ENCODE data around the gene DOCK1. TPM values are rescaled to one million over a fixed set of nuclear protein-coding genes. Genes with fewer than 3 reads are reported as not detected.

DOCK1 gene
- total RNA-seq, 6 experiments from 2014 or later, result 50.6 to 59.9 (median 54.7) TPM

DNA sequence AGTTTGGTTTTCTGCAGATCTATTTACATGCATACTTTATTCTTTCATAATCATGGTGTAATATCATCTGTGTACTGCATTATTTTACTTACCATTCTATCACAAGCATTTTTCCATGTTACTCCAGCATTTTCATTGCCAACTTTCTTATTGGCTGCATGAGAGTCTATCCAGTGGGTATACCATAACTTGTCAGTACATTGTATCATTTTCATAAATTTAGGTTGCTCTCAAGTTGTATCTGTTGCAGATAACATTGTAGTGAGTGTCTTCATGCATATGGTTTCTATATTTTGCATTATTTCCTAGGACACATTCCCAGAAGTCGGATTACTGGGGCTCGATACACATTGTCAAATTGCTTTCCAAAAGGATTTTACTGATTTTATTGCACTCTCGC, 378.3 kb downstream of the DOCK1 start:
- H3K36me3 Mint-ChIP-seq (ENCODE audit: low read depth), result peaks cover 31% of the 10 kb centered on the region
- no peak overlapping the region for H3K27ac Mint-ChIP-seq
- H3K9me3 Mint-ChIP-seq, result peaks cover 14% of the 10 kb centered on the region
- TF ChIP-seq, protein P1, sequence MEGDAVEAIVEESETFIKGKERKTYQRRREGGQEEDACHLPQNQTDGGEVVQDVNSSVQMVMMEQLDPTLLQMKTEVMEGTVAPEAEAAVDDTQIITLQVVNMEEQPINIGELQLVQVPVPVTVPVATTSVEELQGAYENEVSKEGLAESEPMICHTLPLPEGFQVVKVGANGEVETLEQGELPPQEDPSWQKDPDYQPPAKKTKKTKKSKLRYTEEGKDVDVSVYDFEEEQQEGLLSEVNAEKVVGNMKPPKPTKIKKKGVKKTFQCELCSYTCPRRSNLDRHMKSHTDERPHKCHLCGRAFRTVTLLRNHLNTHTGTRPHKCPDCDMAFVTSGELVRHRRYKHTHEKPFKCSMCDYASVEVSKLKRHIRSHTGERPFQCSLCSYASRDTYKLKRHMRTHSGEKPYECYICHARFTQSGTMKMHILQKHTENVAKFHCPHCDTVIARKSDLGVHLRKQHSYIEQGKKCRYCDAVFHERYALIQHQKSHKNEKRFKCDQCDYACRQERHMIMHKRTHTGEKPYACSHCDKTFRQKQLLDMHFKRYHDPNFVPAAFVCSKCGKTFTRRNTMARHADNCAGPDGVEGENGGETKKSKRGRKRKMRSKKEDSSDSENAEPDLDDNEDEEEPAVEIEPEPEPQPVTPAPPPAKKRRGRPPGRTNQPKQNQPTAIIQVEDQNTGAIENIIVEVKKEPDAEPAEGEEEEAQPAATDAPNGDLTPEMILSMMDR (IDR thresholded peaks at IDR 0.05), result no peak
- H3K27me3 Mint-ChIP-seq (ENCODE audit: insufficient read depth), result peaks cover 3% of the 10 kb centered on the region; the same call in 1 of the 2 replicates
- H3K4me3 Mint-ChIP-seq, result no peak overlapping the region
- H3K4me1 Mint-ChIP-seq (ENCODE audit: low read depth), result peaks cover under 1% of the 10 kb centered on the region; the same call in 1 of the 2 replicates
- no peak for DNase-seq

DNA sequence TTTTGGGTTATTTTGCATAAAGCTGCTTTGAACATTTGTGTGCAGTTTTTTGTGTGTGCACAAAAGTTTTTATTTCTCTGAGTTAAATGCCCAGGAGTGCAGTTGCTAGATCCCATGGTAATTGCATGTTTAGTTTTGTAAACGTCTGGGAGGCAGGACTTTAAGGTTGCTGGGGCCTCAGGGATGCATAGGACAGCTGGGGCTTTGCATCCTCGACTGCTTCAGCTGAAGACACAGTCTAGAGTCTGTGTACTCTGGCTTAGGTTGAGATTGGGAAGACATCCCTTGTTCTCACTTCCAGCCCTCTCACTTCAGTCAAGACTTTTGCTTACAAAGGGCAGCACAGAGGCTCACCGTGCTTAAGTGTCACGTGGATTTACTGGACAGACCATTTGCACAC, 385.6 kb downstream of the DOCK1 start:
- H3K9me3 Mint-ChIP-seq, result peaks cover 18% of the 10 kb centered on the region
- no peak overlapping the region for H3K27ac Mint-ChIP-seq
- TF ChIP-seq, protein P1 (IDR thresholded peaks at IDR 0.05), result no peak
- DNase-seq, result no peak
- peaks cover 31% of the 10 kb centered on the region for H3K36me3 Mint-ChIP-seq (ENCODE audit: low read depth)
- H3K4me3 Mint-ChIP-seq, result no peak overlapping the region
- H3K4me1 Mint-ChIP-seq (ENCODE audit: low read depth), result no peaks in the 10 kb centered on the region
- no peaks in the 10 kb centered on the region; the same call in none of the 2 replicates for H3K27me3 Mint-ChIP-seq (ENCODE audit: insufficient read depth)

DNA sequence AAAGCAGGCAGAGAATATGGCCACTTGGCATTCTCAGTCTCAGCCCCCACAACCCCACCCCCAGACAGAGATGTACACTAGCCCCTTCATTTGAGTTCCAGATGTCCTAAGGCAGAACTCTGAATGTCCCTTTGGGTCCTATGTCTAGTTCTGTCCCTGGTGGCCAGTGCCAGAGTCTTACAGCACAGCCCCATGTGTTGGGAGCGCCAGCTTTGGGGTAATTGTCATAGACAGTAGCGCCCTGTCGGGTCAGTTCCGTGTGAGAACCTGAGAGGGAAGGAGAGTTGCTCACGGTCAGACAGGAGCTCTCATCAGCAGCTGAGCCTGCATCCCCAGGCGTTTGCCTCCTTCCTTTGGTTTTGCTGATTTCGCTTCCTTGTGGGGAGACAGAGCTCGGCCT, 386.1 kb downstream of the DOCK1 start:
- DNase-seq, result no peak
- no peaks in the 10 kb centered on the region; the same call in none of the 2 replicates for H3K27me3 Mint-ChIP-seq (ENCODE audit: insufficient read depth)
- H3K4me3 Mint-ChIP-seq, result no peak overlapping the region
- H3K27ac Mint-ChIP-seq, result no peak overlapping the region
- peaks cover 18% of the 10 kb centered on the region for H3K9me3 Mint-ChIP-seq
- TF ChIP-seq, protein P1 (IDR thresholded peaks at IDR 0.05), result no peak
- H3K4me1 Mint-ChIP-seq (ENCODE audit: low read depth), result no peaks in the 10 kb centered on the region
- H3K36me3 Mint-ChIP-seq (ENCODE audit: low read depth), result peaks cover 27% of the 10 kb centered on the region

DNA sequence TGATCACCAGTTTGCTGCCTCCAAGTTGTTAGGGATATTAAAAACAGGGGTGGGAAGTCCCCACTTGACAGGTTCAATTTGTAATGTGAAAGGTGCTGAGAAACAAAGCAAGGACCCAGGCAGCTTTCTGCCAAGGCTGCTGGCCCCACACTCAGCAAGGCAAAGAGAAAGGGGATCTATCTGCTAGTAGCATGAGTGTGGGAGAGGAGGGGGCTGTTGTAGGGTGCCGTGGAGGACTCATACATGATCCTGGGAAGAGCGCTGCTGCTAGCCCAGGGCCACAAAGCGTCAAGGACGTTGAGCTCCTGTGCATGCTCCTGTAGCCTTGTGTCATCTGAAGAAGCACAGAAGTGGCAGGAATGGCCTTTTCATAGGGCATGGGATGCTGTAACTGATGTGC, 387.7 kb downstream of the DOCK1 start:
- DNase-seq, result no peak
- H3K4me3 Mint-ChIP-seq, result no peak overlapping the region
- H3K27ac Mint-ChIP-seq, result no peak overlapping the region
- no peaks in the 10 kb centered on the region; the same call in none of the 2 replicates for H3K27me3 Mint-ChIP-seq (ENCODE audit: insufficient read depth)
- peaks cover 10% of the 10 kb centered on the region for H3K9me3 Mint-ChIP-seq
- TF ChIP-seq, protein P1 (IDR thresholded peaks at IDR 0.05), result no peak
- H3K36me3 Mint-ChIP-seq (ENCODE audit: low read depth), result peaks cover 19% of the 10 kb centered on the region
- no peaks in the 10 kb centered on the region for H3K4me1 Mint-ChIP-seq (ENCODE audit: low read depth)

DNA sequence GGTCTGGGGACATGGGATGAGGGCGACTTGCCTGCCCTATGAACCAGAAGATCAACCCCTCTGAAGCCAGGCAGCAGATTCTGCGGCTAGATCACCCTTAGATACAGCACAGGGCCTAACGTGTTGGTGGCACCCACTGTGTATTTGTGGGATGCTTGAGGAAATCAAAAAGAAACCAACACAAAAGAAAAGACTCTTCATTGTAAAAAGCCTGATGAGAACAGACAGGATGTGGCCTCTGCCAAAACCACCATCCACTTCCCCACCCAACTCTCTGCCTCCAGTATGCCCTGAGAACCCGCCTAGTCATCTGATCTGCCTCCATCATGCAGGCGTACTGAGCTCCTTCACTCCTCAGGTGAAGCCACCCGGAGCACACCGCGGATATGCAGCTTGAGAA, 388.4 kb downstream of the DOCK1 start:
- H3K36me3 Mint-ChIP-seq (ENCODE audit: low read depth), result peaks cover 12% of the 10 kb centered on the region
- DNase-seq, result no peak
- H3K27ac Mint-ChIP-seq, result no peak overlapping the region
- TF ChIP-seq, protein P1 (IDR thresholded peaks at IDR 0.05), result no peak
- H3K4me3 Mint-ChIP-seq, result no peak overlapping the region
- H3K27me3 Mint-ChIP-seq (ENCODE audit: insufficient read depth), result no peaks in the 10 kb centered on the region; the same call in none of the 2 replicates
- peaks cover 6% of the 10 kb centered on the region; the same call in 1 of the 2 replicates for H3K4me1 Mint-ChIP-seq (ENCODE audit: low read depth)
- H3K9me3 Mint-ChIP-seq, result peaks cover 4% of the 10 kb centered on the region; the same call in 1 of the 2 replicates

Measured in HFFc6 (cell line).